ENCODE data around the gene MYT1. TPM values are rescaled to one million over a fixed set of nuclear protein-coding genes. Genes with fewer than 3 reads are reported as not detected.

MYT1 gene
- total RNA-seq, 1 donor from 2014 or later, result 1.2 TPM

GRCh38 chr20:64142590-64142989 is 21.7 kb upstream of the MYT1 start:
- TF ChIP-seq EZH2 (IDR thresholded peaks at IDR 0.05) (no peak), CTCF (IDR thresholded peaks at IDR 0.05) (no peak), EZH2phosphoT487 (IDR thresholded peaks at IDR 0.05) (no peak)
- H3K4me3 Mint-ChIP-seq, result peak overlapping the region; percentile 2
- Histone ChIP-seq H3K9ac (no peak overlapping the region), H4K20me1 (ENCODE audit: low read depth) (peaks cover 4% of the 10 kb centered on the region), H3K4me3 (no peak overlapping the region), H3K4me2 (no peak overlapping the region), H3K79me2 (ENCODE audit: low read depth) (no peaks in the 10 kb centered on the region), H3K27me3 (no peaks in the 10 kb centered on the region), H3K4me1 (peaks cover 53% of the 10 kb centered on the region), H3K27ac (no peak overlapping the region), H3F3A (ENCODE audit: low read depth) (peaks cover 34% of the 10 kb centered on the region), H3K9me3 (ENCODE audit: low read depth) (no peaks in the 10 kb centered on the region), H3K36me3 (no peaks in the 10 kb centered on the region), H2AFZ (replicated peaks) (no peak overlapping the region)
- DNase-seq (ENCODE audit: low spot score), result peak; percentile 31
- peak overlapping the region; percentile 16 for H3K27ac Mint-ChIP-seq
- H3K4me1 Mint-ChIP-seq, result peaks cover 39% of the 10 kb centered on the region
- H3K27me3 Mint-ChIP-seq (ENCODE audit: insufficient read depth, low read depth), result peaks cover 11% of the 10 kb centered on the region
- peaks cover 14% of the 10 kb centered on the region for H3K9me3 Mint-ChIP-seq
- H3K36me3 Mint-ChIP-seq, result peaks cover 3% of the 10 kb centered on the region

GRCh38 chr20:64143018-64143801 is 21.0 kb upstream of the MYT1 start:
- H3F3A ChIP-seq (ENCODE audit: low read depth), result peaks cover 34% of the 10 kb centered on the region
- no peaks in the 10 kb centered on the region for H3K36me3 ChIP-seq
- peak overlapping the region; percentile 54 for H3K27ac Mint-ChIP-seq
- H3K4me1 ChIP-seq, result peaks cover 53% of the 10 kb centered on the region
- H3K9me3 Mint-ChIP-seq, result peaks cover 14% of the 10 kb centered on the region
- no peak overlapping the region for H3K27ac ChIP-seq
- no peak overlapping the region for H3K4me3 ChIP-seq
- H3K36me3 Mint-ChIP-seq, result peaks cover 3% of the 10 kb centered on the region
- H3K9me3 ChIP-seq (ENCODE audit: low read depth), result no peaks in the 10 kb centered on the region
- peak; percentile 30 for DNase-seq (ENCODE audit: low spot score)
- H3K27me3 Mint-ChIP-seq (ENCODE audit: insufficient read depth, low read depth), result peaks cover 7% of the 10 kb centered on the region
- H3K4me2 ChIP-seq, result no peak overlapping the region
- peaks cover 4% of the 10 kb centered on the region for H4K20me1 ChIP-seq (ENCODE audit: low read depth)
- H3K79me2 ChIP-seq (ENCODE audit: low read depth), result no peaks in the 10 kb centered on the region
- peaks cover 39% of the 10 kb centered on the region for H3K4me1 Mint-ChIP-seq
- TF ChIP-seq EZH2phosphoT487 (IDR thresholded peaks at IDR 0.05), result no peak
- no peak for TF ChIP-seq EZH2 (IDR thresholded peaks at IDR 0.05)
- no peak for TF ChIP-seq CTCF (IDR thresholded peaks at IDR 0.05)
- no peaks in the 10 kb centered on the region for H3K27me3 ChIP-seq
- no peak overlapping the region for H2AFZ ChIP-seq (replicated peaks)
- no peak overlapping the region for H3K4me3 Mint-ChIP-seq
- H3K9ac ChIP-seq, result no peak overlapping the region

DNA sequence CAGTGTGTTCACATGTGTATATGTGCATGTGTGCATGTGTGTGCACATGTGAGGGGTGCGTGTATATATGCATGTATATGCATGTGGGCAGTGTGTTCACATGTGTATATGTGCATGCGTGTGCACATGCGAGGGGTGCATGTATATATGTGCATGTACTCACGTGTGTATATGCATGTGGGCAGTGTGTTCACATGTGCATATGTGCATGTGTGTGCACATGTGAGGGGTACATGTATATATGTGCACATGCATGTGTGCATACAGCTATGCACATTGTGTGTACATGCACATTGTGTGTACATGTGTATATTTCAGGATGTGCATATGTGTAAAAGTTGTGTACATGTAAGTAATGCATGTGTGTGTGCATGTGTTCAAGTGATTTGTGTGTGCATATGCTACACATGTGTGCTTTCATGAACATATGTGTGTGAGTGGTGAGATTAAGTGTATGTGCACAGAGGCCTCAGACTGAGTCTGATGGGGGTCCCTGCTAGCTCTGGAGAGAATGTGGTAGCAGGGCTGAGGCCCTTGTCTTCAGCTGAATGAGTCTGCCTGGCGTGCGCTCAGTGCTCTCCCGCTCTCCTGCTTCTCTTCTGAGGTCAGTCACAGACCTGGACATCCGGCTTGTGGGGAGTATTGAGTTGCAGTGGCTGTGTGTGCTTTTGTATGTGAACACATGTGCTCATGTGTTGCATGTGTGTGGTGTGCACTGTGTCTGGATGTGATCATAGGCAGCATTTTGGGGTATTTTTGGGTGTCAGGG is 19.9 kb upstream of the MYT1 start:
- peaks cover 7% of the 10 kb centered on the region for H3K27me3 Mint-ChIP-seq (ENCODE audit: insufficient read depth, low read depth)
- peaks cover 46% of the 10 kb centered on the region for H3K4me1 ChIP-seq

More for the DNA sequence above, 19.9 kb upstream of the MYT1 start:
- TF ChIP-seq EZH2 (IDR thresholded peaks at IDR 0.05) (no peak), CTCF (IDR thresholded peaks at IDR 0.05) (no peak), EZH2phosphoT487 (IDR thresholded peaks at IDR 0.05) (no peak)
- Mint-ChIP-seq H3K4me1 (peaks cover 34% of the 10 kb centered on the region), H3K27ac (peak overlapping the region; percentile 23), H3K9me3 (peaks cover 14% of the 10 kb centered on the region), H3K36me3 (peaks cover 3% of the 10 kb centered on the region), H3K4me3 (no peak overlapping the region)
- no peaks in the 10 kb centered on the region for H3K27me3 ChIP-seq
- no peaks in the 10 kb centered on the region for H3K79me2 ChIP-seq (ENCODE audit: low read depth)
- no peak overlapping the region for H3K9ac ChIP-seq
- H3K27ac ChIP-seq, result no peak overlapping the region
- H3K9me3 ChIP-seq (ENCODE audit: low read depth), result no peaks in the 10 kb centered on the region
- no peaks in the 10 kb centered on the region for H3K36me3 ChIP-seq
- H3K4me3 ChIP-seq, result no peak overlapping the region
- no peak for DNase-seq (ENCODE audit: low spot score)
- H4K20me1 ChIP-seq (ENCODE audit: low read depth), result peaks cover 4% of the 10 kb centered on the region
- no peak overlapping the region for H2AFZ ChIP-seq (replicated peaks)
- H3K4me2 ChIP-seq, result no peak overlapping the region
- H3F3A ChIP-seq (ENCODE audit: low read depth), result peaks cover 34% of the 10 kb centered on the region

Data from neural progenitor cell (in vitro differentiated cells).